ENCODE measurements around the gene PMS1. TPM values are rescaled to one million over a fixed set of nuclear protein-coding genes. Genes with fewer than 3 reads are reported as not detected.

PMS1 gene
- total and polyA plus RNA-seq, 2 experiments from 2014 or later = 53.7 to 64.1 TPM

- Histone ChIP-seq H3K36me3 (ENCODE audit: insufficient read depth) (peaks cover 3% of the 10 kb centered on the region), H3K4me1 (ENCODE audit: insufficient read depth) (peaks cover 8% of the 10 kb centered on the region; the same call in 1 of the 2 replicates), H3K4me2 (peak within 1 kb of the TSS; percentile 86), H3K79me2 (replicated peaks; ENCODE audit: insufficient read depth) (peaks cover 10% of the 10 kb centered on the region; the same call in 1 of the 2 replicates), H4K20me1 (replicated peaks; ENCODE audit: insufficient read depth) (no peaks in the 10 kb centered on the region), H3K27me3 (ENCODE audit: insufficient read depth) (no peaks in the 10 kb centered on the region), H2AFZ (peak within 1 kb of the TSS; percentile 98), H3K9me2 (ENCODE audit: insufficient read depth) (no peaks in the 10 kb centered on the region), H3F3A (replicated peaks; ENCODE audit: low read depth) (peaks cover 6% of the 10 kb centered on the region; the same call in 1 of the 2 replicates), H3K4me3 (peak within 1 kb of the TSS; percentile 75), H3K27ac (ENCODE audit: low read depth) (peak within 1 kb of the TSS; percentile 96)
- peak; percentile 98 for DNase-seq (ENCODE audit: low spot score)
- peak; percentile 98 for ATAC-seq
- H3K9me3 Mint-ChIP-seq = no peaks in the 10 kb centered on the region
- no peaks in the 10 kb centered on the region for H3K4me1 Mint-ChIP-seq
- H3K27ac Mint-ChIP-seq = peak within 1 kb of the TSS; percentile 94
- peaks cover 12% of the 10 kb centered on the region for H3K36me3 Mint-ChIP-seq (ENCODE audit: low read depth)
- peak within 1 kb of the TSS; percentile 85 for H3K4me3 Mint-ChIP-seq
- peaks cover 2% of the 10 kb centered on the region for H3K27me3 Mint-ChIP-seq (ENCODE audit: insufficient read depth, low read depth, poor library complexity)
- TF ChIP-seq REST (IDR thresholded peaks at IDR 0.05; ENCODE audit: unreplicated experiment) (no peak), CREB1 (CRISPR knock-in tag; IDR thresholded peaks at IDR 0.05; ENCODE audit: low read depth) (peak; percentile 95), JUNB (IDR thresholded peaks at IDR 0.05; ENCODE audit: unreplicated experiment) (no peak), ZNF462 (CRISPR knock-in tag; IDR thresholded peaks at IDR 0.05) (no peak), CTCF (conservative IDR thresholded peaks at IDR 0.05; ENCODE audit: low read depth in 2 of 2) (peak; percentile 65 to 69), POLR2AphosphoS5 (IDR thresholded peaks at IDR 0.05; ENCODE audit: low read depth) (peak; percentile 67), ETS1 (IDR thresholded peaks at IDR 0.05) (peak; percentile 62; the same call in 1 of the 2 replicates), EZH2phosphoT487 (IDR thresholded peaks at IDR 0.05; ENCODE audit: unreplicated experiment) (no peak), ZNF114 (CRISPR knock-in tag; IDR thresholded peaks at IDR 0.05) (no peak), EZH2 (IDR thresholded peaks at IDR 0.05; ENCODE audit: low read depth, unreplicated experiment) (no peak), STAT1 (IDR thresholded peaks at IDR 0.05; ENCODE audit: unreplicated experiment) (no peak), NANOG (IDR thresholded peaks at IDR 0.05; ENCODE audit: borderline replicate concordance) (no peak), ZNF331 (CRISPR knock-in tag; IDR thresholded peaks at IDR 0.05; ENCODE audit: low read depth) (no peak)
Measured at GRCh38 chr2:189762551-189763298, 21.5 kb upstream of the PMS1 start, which contains the start of gene OSGEPL1. OSGEPL1 (minus strand) TSS chr2:189762792; CDS start chr2:189761640, 1,152 bp downstream.
